ENCODE results near the gene RAPGEF2.

Gene RAPGEF2

DNA sequence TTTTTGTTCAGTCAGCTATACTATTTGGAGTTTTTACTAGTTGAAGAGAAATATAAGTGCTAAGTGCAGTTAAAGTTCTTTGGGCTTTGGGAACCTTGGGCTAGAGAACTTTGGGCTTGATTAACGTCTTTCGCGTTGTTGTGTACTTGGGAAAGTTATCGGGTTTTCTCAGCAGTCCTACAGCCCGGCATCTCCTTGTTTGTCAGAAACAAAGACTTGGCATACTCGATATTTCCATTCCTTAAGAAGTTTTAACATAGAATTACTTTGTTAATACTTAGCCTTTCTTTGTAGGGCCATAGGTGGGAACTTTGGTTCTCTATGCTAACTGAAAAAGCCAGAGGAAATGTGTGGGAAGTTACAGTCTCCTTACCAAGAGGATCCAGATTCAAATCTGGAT, 28.7 kb downstream of the RAPGEF2 start:
- Histone ChIP-seq H3K4me2 (ENCODE audit: low read depth, low read length, poor library complexity, severe bottlenecking) (no peak overlapping the region), H3K9me3 (ENCODE audit: insufficient read depth, low read length) (no peaks in the 10 kb centered on the region), H4K20me1 (ENCODE audit: low read depth, low read length) (peaks cover 3% of the 10 kb centered on the region; the same call in 1 of the 2 replicates), H3K9ac (ENCODE audit: low read length) (no peak overlapping the region), H3F3A (ENCODE audit: insufficient read depth) (no peaks in the 10 kb centered on the region), H3K9me2 (replicated peaks; ENCODE audit: insufficient read depth, low read length) (no peaks in the 10 kb centered on the region), H3K4me3 (ENCODE audit: insufficient read depth, low read length, poor library complexity, severe bottlenecking) (no peak overlapping the region), H3K27me3 (ENCODE audit: low read length) (no peaks in the 10 kb centered on the region), H3K79me2 (ENCODE audit: insufficient read depth, low read length) (no peaks in the 10 kb centered on the region), H2AFZ (ENCODE audit: low read depth, low read length, severe bottlenecking) (no peak overlapping the region), H3K36me3 (ENCODE audit: low read length) (no peaks in the 10 kb centered on the region), H3K27ac (ENCODE audit: low read depth, low read length) (no peak overlapping the region)
- no peak for TF ChIP-seq CTCF (IDR thresholded peaks at IDR 0.05; ENCODE audit: insufficient read depth, low read length, poor library complexity, severe bottlenecking)
- TF ChIP-seq EZH2phosphoT487 (conservative IDR thresholded peaks at IDR 0.05; ENCODE audit: low read length), result no peak

DNA sequence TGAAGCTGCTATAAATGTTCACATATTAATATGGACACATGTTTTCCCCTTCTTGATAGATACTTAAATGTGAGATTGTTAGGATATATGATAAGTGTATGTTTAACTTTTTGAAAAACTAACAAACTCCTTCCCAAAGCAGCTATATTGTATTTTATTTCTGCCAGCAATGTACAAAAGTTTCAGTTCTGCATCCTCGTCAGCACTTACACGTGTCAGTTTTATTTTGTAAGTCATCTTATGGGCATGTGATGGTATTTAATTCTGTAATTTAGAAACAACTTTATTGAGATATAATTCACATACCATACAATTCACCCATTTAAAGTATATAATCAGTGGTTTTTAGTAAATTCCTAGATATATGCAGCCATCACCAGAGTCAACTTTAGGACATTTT, 31.6 kb downstream of the RAPGEF2 start:
- Histone ChIP-seq H3K36me3 (ENCODE audit: low read length) (no peaks in the 10 kb centered on the region), H3K9ac (ENCODE audit: low read length) (no peak overlapping the region), H3K4me2 (ENCODE audit: low read depth, low read length, poor library complexity, severe bottlenecking) (no peak overlapping the region)

GRCh38 chr4:159137176-159137575, 34.3 kb downstream of the RAPGEF2 start:
- TF ChIP-seq CTCF (IDR thresholded peaks at IDR 0.05; ENCODE audit: insufficient read depth, low read length, poor library complexity, severe bottlenecking) (no peak), EZH2phosphoT487 (conservative IDR thresholded peaks at IDR 0.05; ENCODE audit: low read length) (no peak)
- Histone ChIP-seq H3K79me2 (ENCODE audit: insufficient read depth, low read length) (no peaks in the 10 kb centered on the region), H3K36me3 (ENCODE audit: low read length) (no peaks in the 10 kb centered on the region), H3K27ac (ENCODE audit: low read depth, low read length) (no peak overlapping the region), H3F3A (ENCODE audit: insufficient read depth) (no peaks in the 10 kb centered on the region), H3K9me3 (ENCODE audit: insufficient read depth, low read length) (no peaks in the 10 kb centered on the region), H3K4me3 (ENCODE audit: insufficient read depth, low read length, poor library complexity, severe bottlenecking) (no peak overlapping the region), H2AFZ (ENCODE audit: low read depth, low read length, severe bottlenecking) (no peak overlapping the region), H4K20me1 (ENCODE audit: low read depth, low read length) (no peaks in the 10 kb centered on the region), H3K4me2 (ENCODE audit: low read depth, low read length, poor library complexity, severe bottlenecking) (no peak overlapping the region), H3K27me3 (ENCODE audit: low read length) (no peaks in the 10 kb centered on the region), H3K9me2 (replicated peaks; ENCODE audit: insufficient read depth, low read length) (no peaks in the 10 kb centered on the region), H3K9ac (ENCODE audit: low read length) (no peak overlapping the region)

More for the DNA sequence above, 31.6 kb downstream of the RAPGEF2 start:
- Histone ChIP-seq H4K20me1 (ENCODE audit: low read depth, low read length) (no peaks in the 10 kb centered on the region), H3K27me3 (ENCODE audit: low read length) (no peaks in the 10 kb centered on the region), H3K4me3 (ENCODE audit: insufficient read depth, low read length, poor library complexity, severe bottlenecking) (no peak overlapping the region), H3K9me2 (replicated peaks; ENCODE audit: insufficient read depth, low read length) (no peaks in the 10 kb centered on the region), H3K9me3 (ENCODE audit: insufficient read depth, low read length) (no peaks in the 10 kb centered on the region), H2AFZ (ENCODE audit: low read depth, low read length, severe bottlenecking) (no peak overlapping the region), H3F3A (ENCODE audit: insufficient read depth) (no peaks in the 10 kb centered on the region), H3K79me2 (ENCODE audit: insufficient read depth, low read length) (no peaks in the 10 kb centered on the region), H3K27ac (ENCODE audit: low read depth, low read length) (no peak overlapping the region)
- TF ChIP-seq CTCF (IDR thresholded peaks at IDR 0.05; ENCODE audit: insufficient read depth, low read length, poor library complexity, severe bottlenecking) (no peak), EZH2phosphoT487 (conservative IDR thresholded peaks at IDR 0.05; ENCODE audit: low read length) (no peak)
